Peyer's patch (tissue), 4 donors: ENCODE results near the gene MSH5.

Source experiments
- CTCF ChIP-seq, 6 experiments: fragments of 450-650 bp in 4 of 6; fragments of 200-600 bp in 2 of 6; sonication (generic) in 1 of 6; IDR thresholded peaks; one replicate each; pipeline ENCODE4 v1.5.1; 2017 to 2019; ENCODE audit warnings: antibody characterized with exemption in 6 of 6, mild to moderate bottlenecking in 3 of 6, moderate library complexity in 1 of 6
- POLR2A ChIP-seq, 2 donors: fragments of 450-650 bp; IDR thresholded peaks; one replicate each; pipeline ENCODE4 v1.5.1; 2017; ENCODE audit warnings: antibody characterized with exemption in 2 of 2, mild to moderate bottlenecking in 2 of 2, moderate library complexity in 2 of 2

DNA sequence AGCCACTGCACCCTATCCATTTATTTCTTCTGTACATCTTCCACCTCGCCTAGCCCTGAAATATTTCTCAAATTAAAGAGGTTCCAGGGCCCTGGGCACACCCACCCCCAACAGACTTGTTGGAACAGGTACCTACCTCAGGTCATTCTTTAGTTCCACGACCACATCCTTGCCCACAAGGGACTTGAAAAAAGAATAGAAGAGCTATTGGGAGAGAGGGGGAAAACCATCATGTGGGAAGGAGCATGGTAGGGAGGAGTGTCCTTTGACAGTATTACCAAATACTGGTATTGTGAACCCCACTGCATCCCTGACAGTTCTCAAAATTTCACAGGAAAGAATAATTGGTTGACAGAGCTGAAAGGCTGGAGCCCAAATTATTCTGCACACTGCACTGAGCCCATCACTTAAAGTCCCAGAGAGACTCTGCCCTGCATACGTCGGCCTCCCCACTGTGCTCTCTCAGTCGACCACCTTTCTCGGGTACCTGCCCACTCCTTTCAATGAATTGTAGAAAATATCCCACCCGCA is 66.2 kb downstream of the MSH5 start:
- no peak for TF ChIP-seq CTCF (IDR thresholded peaks at IDR 0.05)
- TF ChIP-seq POLR2A (IDR thresholded peaks at IDR 0.05) = no peak
